T-helper 2 cell treated with Interferon-gamma antibody and Interleukin-4, amounts not matched to agents 5 μg/mL and 100 μg/mL, for 36 hours (primary cell): ENCODE data around the gene HMGCL.
"Not testable (repeated sequence)": the region's sequence is repeated elsewhere in the genome, so short reads cannot be mapped to it uniquely, and the experiment has no call there.

Experiments used
- DNase-seq: peaks from one replicate; pipeline ENCODE4 v3.0.0; 2021; ENCODE audit warnings: low spot score
- H3K27ac Mint-ChIP-seq: one replicate; pipeline ENCODE4 v1.8.0; 2021; ENCODE audit warnings: mild to moderate bottlenecking, mixed read lengths
- H3K27me3 Mint-ChIP-seq: one replicate; pipeline ENCODE4 v1.8.0; 2021; ENCODE audit warnings: low read depth, mixed read lengths
- H3K36me3 Mint-ChIP-seq: one replicate; pipeline ENCODE4 v1.8.0; 2021; ENCODE audit warnings: low read depth, mixed read lengths
- H3K4me1 Mint-ChIP-seq: one replicate; pipeline ENCODE4 v1.8.0; 2021; ENCODE audit warnings: low read depth, mixed read lengths
- H3K4me3 Mint-ChIP-seq: one replicate; pipeline ENCODE4 v1.8.0; 2022; ENCODE audit warnings: mild to moderate bottlenecking, moderate library complexity, mixed read lengths
- H3K9me3 Mint-ChIP-seq: one replicate; pipeline ENCODE4 v1.8.0; 2021; ENCODE audit warnings: mixed read lengths

The HMGCL gene

GRCh38 chr1:23788695-23789094 is 36.5 kb downstream of the HMGCL start:
- H3K27ac Mint-ChIP-seq: no peak overlapping the region
- peak overlapping the region; percentile 36 for H3K4me3 Mint-ChIP-seq
- peaks cover 12% of the 10 kb centered on the region for H3K4me1 Mint-ChIP-seq
- no peak for DNase-seq
- peaks cover 52% of the 10 kb centered on the region for H3K36me3 Mint-ChIP-seq
- H3K27me3 Mint-ChIP-seq: no peaks in the 10 kb centered on the region
- no peaks in the 10 kb centered on the region for H3K9me3 Mint-ChIP-seq

DNA sequence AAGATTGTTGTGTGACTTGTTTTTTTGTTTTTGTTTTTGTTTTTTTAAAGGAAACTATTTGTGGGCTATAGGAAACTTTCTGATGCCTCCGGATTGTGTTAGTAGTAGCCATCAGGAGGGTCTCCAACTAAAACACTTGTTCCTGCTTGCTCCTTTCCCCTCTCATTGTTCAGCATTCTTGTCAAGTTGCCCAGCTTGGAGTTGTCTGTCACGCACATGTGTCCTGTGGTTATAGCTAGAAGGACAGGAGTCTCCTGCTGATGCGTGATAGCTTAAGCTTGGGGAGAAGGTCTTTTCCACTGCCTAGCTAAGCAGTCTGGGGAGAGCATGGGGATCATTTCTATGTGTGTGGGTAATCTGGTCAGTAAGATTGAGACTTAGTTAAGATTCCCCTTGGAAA is 37.5 kb downstream of the HMGCL start:
- no peaks in the 10 kb centered on the region for H3K27me3 Mint-ChIP-seq
- H3K36me3 Mint-ChIP-seq: peaks cover 51% of the 10 kb centered on the region
- DNase-seq: no peak
- no peak overlapping the region for H3K27ac Mint-ChIP-seq
- H3K9me3 Mint-ChIP-seq: no peaks in the 10 kb centered on the region
- H3K4me1 Mint-ChIP-seq: peaks cover 12% of the 10 kb centered on the region
- H3K4me3 Mint-ChIP-seq: no peak overlapping the region

DNA sequence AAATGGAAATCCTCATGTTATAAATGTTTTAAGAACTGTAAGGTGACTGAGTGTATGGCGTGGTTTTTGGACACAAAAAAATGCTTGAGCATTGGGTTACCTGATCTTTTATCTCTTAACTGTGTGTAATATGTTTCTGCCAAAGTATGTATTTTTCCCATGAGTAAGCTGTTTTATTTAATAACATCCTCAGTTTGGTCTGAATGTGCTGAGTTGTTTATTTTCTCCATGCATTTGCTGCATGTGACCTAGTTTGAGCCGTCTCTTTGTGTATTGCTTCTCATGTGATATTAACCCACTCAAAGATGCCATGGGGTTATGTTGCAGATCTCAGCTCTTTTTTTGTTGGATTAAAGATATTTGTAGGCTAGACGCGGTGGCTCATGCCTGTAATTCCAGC is 40.4 kb downstream of the HMGCL start:
- H3K9me3 Mint-ChIP-seq: no peaks in the 10 kb centered on the region
- H3K4me1 Mint-ChIP-seq: peaks cover 5% of the 10 kb centered on the region
- DNase-seq: no peak
- H3K27me3 Mint-ChIP-seq: no peaks in the 10 kb centered on the region
- no peak overlapping the region for H3K4me3 Mint-ChIP-seq
- H3K27ac Mint-ChIP-seq: no peak overlapping the region
- peaks cover 51% of the 10 kb centered on the region for H3K36me3 Mint-ChIP-seq

DNA sequence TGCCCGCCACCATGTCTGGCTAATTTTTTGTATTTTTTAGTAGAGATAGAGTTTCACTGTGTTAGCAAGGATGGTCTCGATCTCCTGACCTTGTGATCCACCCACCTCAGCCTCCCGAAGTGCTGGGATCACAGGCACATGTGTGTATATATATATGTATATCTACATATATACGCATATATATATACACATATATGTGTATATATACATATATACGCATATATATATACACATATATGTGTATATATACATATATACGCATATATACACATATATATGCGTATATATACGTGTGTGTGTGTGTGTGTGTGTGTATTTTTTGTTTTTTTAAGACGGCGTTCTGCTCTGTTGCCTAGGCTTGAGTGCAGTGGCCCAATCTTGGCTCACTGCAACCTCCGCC is 42.1 kb downstream of the HMGCL start:
- not testable (repeated sequence) for H3K9me3 Mint-ChIP-seq, H3K27ac Mint-ChIP-seq, H3K4me3 Mint-ChIP-seq, H3K27me3 Mint-ChIP-seq, DNase-seq
- Mint-ChIP-seq H3K4me1 (peaks cover 12% of the 10 kb centered on the region), H3K36me3 (peaks cover 46% of the 10 kb centered on the region)

DNA sequence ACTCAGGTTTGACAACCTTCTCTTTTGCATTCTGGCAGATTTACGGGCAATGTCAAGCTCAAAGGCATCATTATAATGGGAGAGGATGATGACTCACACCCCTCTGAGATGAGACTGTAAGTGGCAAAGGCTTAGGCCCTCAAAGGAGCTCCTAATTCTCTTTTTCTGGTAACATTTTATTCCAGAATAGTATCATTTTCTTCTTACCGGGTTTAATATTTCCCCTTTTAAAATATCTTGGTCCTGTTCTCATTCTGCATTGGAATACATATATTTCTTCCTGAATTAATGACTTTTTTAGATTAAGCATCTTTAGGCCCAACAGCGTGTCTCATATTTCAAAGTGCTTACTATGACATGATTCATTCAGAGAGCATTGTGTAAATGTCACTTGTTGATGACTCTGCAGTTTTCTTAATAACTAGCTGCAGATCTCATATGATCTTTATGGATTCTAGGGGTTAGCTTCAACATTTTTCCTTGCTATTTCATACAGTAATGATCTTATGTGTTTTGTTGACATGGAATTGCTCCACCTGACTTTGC is 45.3 kb downstream of the HMGCL start:
- Mint-ChIP-seq H3K27ac (peak overlapping the region; percentile 80), H3K27me3 (no peaks in the 10 kb centered on the region), H3K9me3 (no peaks in the 10 kb centered on the region), H3K36me3 (peaks cover 17% of the 10 kb centered on the region), H3K4me3 (peak overlapping the region; percentile 91), H3K4me1 (peaks cover 14% of the 10 kb centered on the region)
- no peak for DNase-seq

DNA sequence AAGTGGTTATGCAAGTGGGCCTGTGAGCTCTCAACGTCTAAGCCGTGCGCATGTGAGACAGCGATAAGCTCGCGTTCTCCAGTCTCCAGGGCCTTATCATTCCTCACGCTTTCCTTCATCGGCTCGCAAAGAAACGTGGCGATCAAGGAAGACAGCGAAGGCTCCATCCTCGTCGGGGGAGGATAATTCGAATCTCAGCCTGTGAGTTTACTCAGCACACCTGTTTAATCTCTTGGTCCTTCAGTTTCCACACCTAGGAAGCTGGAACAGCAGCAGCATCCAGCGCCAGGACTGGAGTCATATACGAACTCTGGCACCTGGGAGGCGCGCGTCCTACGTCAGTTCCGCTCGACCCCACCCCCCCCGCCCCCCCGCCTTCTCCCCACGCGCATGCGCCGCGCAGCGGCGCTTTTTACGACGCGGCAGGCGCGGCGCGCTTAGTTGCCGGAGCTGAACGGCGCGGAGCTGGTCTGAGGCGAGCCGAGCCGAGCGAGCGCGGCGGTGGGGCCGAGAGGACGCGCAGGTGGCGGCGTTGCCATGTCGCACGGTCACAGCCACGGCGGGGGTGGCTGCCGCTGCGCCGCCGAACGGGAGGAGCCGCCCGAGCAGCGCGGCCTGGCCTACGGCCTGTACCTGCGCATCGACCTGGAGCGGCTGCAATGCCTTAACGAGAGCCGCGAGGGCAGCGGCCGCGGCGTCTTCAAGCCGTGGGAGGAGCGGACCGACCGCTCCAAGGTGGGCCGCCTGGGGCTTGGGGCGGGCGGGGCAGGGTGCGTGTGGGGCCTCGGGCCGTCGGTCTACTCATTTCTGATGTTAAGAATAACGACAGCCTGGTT is 47.0 kb downstream of the HMGCL start, which contains the start of gene PITHD1:
PITHD1 (plus strand) TSS at position 440 of the 836 bp plus-strand sequence; CDS start at position 538, 98 bp downstream.
- H3K9me3 Mint-ChIP-seq: no peaks in the 10 kb centered on the region
- peaks cover 16% of the 10 kb centered on the region for H3K4me1 Mint-ChIP-seq
- H3K36me3 Mint-ChIP-seq: peaks cover 8% of the 10 kb centered on the region
- H3K4me3 Mint-ChIP-seq: peak within 1 kb of the TSS; percentile 91
- H3K27ac Mint-ChIP-seq: peak within 1 kb of the TSS; percentile 88
- H3K27me3 Mint-ChIP-seq: no peaks in the 10 kb centered on the region
- DNase-seq: peak; percentile 82

DNA sequence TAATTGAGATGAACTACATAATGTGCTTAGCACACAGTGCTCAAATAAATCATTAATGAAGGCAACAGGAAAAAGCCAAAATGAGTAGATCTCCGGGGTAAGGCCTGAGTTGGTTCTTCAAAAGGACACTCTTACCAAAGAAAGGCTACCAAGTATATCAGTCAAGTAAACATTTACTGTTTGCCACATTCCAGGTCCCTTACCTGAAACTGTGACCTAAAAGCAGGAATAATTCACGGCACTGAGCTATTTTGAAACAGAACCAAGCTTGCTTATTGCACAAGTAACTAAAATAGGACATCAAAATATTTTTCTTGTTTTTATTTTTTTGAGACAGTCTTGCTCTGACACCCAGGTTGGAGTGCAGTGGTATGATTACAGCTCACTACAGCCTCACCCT is 49.0 kb downstream of the HMGCL start:
- Mint-ChIP-seq H3K4me3 (peak overlapping the region; percentile 12), H3K4me1 (peaks cover 18% of the 10 kb centered on the region), H3K27ac (no peak overlapping the region)

DNA sequence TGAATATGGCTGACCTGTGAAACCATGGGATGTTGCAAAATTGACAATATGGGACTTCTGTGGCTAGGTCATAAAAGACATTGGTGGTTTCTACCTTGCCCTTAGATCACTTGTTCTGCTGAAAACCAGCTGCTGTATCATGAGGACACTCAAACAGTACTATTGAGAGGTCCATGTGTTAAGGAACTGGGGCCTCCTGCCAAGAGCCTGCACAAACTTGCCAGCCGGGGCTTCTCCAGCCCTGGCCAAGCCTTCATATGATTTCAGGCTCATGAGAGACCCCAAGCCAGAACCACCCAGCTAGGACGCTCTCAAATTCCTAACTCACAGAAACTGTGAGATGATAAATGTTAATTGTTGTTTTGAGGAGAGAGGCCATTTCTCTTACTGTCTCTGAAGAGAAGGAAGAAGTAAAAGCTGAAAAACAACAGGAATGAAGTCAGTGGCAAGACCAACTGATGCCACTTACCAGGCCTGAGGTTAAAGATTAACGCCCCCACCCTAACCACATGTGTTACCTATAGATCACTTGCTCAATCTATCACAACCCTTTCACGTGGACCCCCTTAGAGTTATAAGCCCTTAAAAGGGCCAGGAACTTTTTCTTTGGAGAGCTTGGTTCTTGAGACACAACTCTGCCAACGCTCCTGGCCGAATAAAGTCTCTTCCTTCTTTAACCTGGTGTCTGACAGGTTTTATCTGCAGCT is 50.9 kb downstream of the HMGCL start:
- no peaks in the 10 kb centered on the region for H3K27me3 Mint-ChIP-seq
- H3K27ac Mint-ChIP-seq: no peak overlapping the region
- DNase-seq: no peak
- H3K4me3 Mint-ChIP-seq: no peak overlapping the region
- H3K9me3 Mint-ChIP-seq: no peaks in the 10 kb centered on the region
- peaks cover 9% of the 10 kb centered on the region for H3K4me1 Mint-ChIP-seq
- no peaks in the 10 kb centered on the region for H3K36me3 Mint-ChIP-seq

More for the DNA sequence above, 49.0 kb downstream of the HMGCL start:
- Mint-ChIP-seq H3K9me3 (no peaks in the 10 kb centered on the region), H3K27me3 (no peaks in the 10 kb centered on the region), H3K36me3 (peaks cover 8% of the 10 kb centered on the region)
- no peak for DNase-seq

- H3K9me3 Mint-ChIP-seq: no peaks in the 10 kb centered on the region
- no peak overlapping the region for H3K27ac Mint-ChIP-seq
- H3K36me3 Mint-ChIP-seq: no peaks in the 10 kb centered on the region
- H3K4me3 Mint-ChIP-seq: no peak overlapping the region
- no peak for DNase-seq
- H3K27me3 Mint-ChIP-seq: no peaks in the 10 kb centered on the region
- H3K4me1 Mint-ChIP-seq: peaks cover 6% of the 10 kb centered on the region
Measured at GRCh38 chr1:23772854-23773242, 52.4 kb downstream of the HMGCL start.

DNA sequence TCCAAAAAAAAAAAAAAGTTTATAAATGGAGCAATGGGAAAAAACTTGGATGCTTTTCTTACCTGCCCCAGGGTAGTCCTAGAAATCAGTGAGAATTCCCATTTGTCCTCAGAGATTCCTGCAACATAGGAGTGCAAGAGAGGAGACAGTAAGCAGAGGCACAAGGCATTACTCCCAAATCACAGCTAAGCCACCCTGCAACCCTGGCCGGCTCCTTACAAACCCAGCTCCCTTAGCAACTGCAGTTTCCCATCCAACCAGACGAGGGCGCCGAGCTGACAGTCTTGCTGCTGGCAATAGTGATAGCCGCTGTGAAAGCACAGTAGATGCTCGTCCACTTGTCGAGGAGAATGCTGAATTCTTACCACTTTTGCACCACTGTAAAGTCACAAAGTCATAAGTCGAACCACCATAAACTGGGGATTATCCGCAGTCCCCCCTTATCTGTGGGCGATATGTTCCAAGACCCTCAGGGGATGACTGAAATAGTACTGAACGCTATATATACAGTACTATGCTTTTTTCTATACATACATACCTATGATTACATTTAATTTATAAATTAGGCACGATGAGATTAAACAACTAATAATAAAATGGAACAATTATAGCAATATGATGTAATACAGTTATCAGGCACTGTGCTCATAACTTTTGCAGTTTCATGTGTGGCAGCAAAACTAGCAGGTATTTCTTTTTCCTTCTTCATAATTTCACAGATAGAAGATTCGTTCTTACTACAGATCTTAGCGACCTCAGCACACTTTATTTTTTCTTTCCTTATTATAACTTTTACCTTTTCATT is 53.0 kb downstream of the HMGCL start:
- Mint-ChIP-seq H3K4me3 (no peak overlapping the region), H3K4me1 (peaks cover 6% of the 10 kb centered on the region), H3K9me3 (no peaks in the 10 kb centered on the region)

DNA sequence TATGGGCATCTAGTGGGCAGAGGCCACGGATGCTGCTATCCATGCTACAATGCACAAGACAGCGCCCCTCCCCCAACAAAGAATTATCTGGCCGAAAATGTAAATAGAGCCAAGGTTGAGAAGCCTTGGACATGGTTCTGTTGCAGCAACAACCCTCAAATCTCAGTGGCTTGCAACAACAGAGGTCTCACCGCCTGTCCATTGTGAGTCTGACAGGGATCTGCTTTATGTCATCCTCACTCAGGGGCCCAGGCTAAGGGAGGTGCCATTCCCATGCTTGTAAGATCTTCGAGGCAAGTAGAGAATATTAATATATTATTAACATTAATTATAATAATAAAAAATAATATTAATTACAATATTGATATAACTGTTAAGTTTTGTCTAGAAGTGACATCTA is 56.5 kb downstream of the HMGCL start:
- H3K27ac Mint-ChIP-seq: no peak overlapping the region
- peaks cover 2% of the 10 kb centered on the region for H3K4me1 Mint-ChIP-seq
- no peaks in the 10 kb centered on the region for H3K27me3 Mint-ChIP-seq
- DNase-seq: no peak
- peaks cover 4% of the 10 kb centered on the region for H3K36me3 Mint-ChIP-seq
- H3K4me3 Mint-ChIP-seq: no peak overlapping the region
- no peaks in the 10 kb centered on the region for H3K9me3 Mint-ChIP-seq

More for the DNA sequence above, 53.0 kb downstream of the HMGCL start:
- peak; percentile 77 for DNase-seq
- H3K27me3 Mint-ChIP-seq: no peaks in the 10 kb centered on the region
- H3K27ac Mint-ChIP-seq: no peak overlapping the region
- H3K36me3 Mint-ChIP-seq: no peaks in the 10 kb centered on the region

GRCh38 chr1:23763041-23763577 is 62.1 kb downstream of the HMGCL start:
- no peak overlapping the region for H3K27ac Mint-ChIP-seq
- peaks cover 30% of the 10 kb centered on the region for H3K36me3 Mint-ChIP-seq

DNA sequence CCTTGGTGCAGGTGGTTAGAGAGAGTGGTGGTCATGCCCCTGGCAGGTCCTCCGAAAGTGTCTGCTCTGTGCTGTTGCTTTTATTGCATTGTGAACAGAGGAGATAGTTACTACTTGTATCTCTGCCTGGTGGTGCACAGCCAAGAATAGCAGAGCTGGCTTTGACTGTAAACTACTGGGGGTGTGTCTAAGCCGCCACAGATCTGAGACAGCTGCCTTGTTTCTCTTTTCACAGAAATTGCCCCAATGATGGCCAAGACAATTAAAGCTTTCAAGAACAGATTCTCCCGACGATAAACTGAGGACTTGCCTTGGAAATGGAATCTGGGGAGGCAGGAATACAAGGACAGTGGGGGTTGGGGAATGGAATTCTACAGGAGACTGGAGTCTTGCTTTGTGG is 66.0 kb downstream of the HMGCL start:
- Mint-ChIP-seq H3K9me3 (no peaks in the 10 kb centered on the region), H3K4me3 (no peak overlapping the region), H3K4me1 (peaks cover 3% of the 10 kb centered on the region), H3K36me3 (peaks cover 49% of the 10 kb centered on the region), H3K27ac (no peak overlapping the region), H3K27me3 (no peaks in the 10 kb centered on the region)
- DNase-seq: no peak

More at GRCh38 chr1:23763041-23763577, 62.1 kb downstream of the HMGCL start:
- no peaks in the 10 kb centered on the region for H3K27me3 Mint-ChIP-seq
- H3K9me3 Mint-ChIP-seq: no peaks in the 10 kb centered on the region
- H3K4me1 Mint-ChIP-seq: peaks cover 3% of the 10 kb centered on the region
- H3K4me3 Mint-ChIP-seq: no peak overlapping the region
- DNase-seq: no peak
